Measurements from ENCODE around the gene PHC2.

The PHC2 gene

GRCh38 chr1:33349778-33350610 lies 80.9 kb downstream of the PHC2 start:
- DNase-seq (ENCODE audit: low read depth): peak; percentile 67

- peak; percentile 26 for DNase-seq (ENCODE audit: low read depth)
Observed at GRCh38 chr1:33349081-33349759, 81.7 kb downstream of the PHC2 start.

- no peak for DNase-seq (ENCODE audit: low read depth)
Observed at GRCh38 chr1:33348676-33349080, 82.2 kb downstream of the PHC2 start.

GRCh38 chr1:33348194-33348593 lies 82.7 kb downstream of the PHC2 start:
- no peak for DNase-seq (ENCODE audit: low read depth)

- no peak for DNase-seq (ENCODE audit: low read depth)
Observed at GRCh38 chr1:33347650-33347992, 83.3 kb downstream of the PHC2 start.

GRCh38 chr1:33346927-33347649 lies 83.8 kb downstream of the PHC2 start:
- no peak for DNase-seq (ENCODE audit: low read depth)

GRCh38 chr1:33346533-33346926 lies 84.4 kb downstream of the PHC2 start:
- DNase-seq (ENCODE audit: low read depth): no peak

GRCh38 chr1:33344896-33345560 lies 85.9 kb downstream of the PHC2 start:
- DNase-seq (ENCODE audit: low read depth): no peak

- no peak for DNase-seq (ENCODE audit: low read depth)
Observed at GRCh38 chr1:33343539-33343938, 87.4 kb downstream of the PHC2 start.

GRCh38 chr1:33342041-33342723 lies 88.7 kb downstream of the PHC2 start:
- DNase-seq (ENCODE audit: low read depth): no peak

- no peak for DNase-seq (ENCODE audit: low read depth)
Observed at GRCh38 chr1:33341190-33341589, 89.7 kb downstream of the PHC2 start.

- DNase-seq (ENCODE audit: low read depth): no peak
Observed at GRCh38 chr1:33339413-33339812, 91.5 kb downstream of the PHC2 start.

- DNase-seq (ENCODE audit: low read depth): no peak
Observed at GRCh38 chr1:33338440-33339211, 92.3 kb downstream of the PHC2 start.

- no peak for DNase-seq (ENCODE audit: low read depth)
Observed at GRCh38 chr1:33338048-33338439, 92.9 kb downstream of the PHC2 start.

- DNase-seq (ENCODE audit: low read depth): no peak
Observed at GRCh38 chr1:33337441-33337840, 93.5 kb downstream of the PHC2 start.

- DNase-seq (ENCODE audit: low read depth): no peak
Observed at GRCh38 chr1:33336580-33336979, 94.3 kb downstream of the PHC2 start.

GRCh38 chr1:33335020-33335419 lies 95.9 kb downstream of the PHC2 start:
- no peak for DNase-seq (ENCODE audit: low read depth)

- no peak for DNase-seq (ENCODE audit: low read depth)
Observed at GRCh38 chr1:33334081-33334552, 96.8 kb downstream of the PHC2 start.

GRCh38 chr1:33332881-33333280 lies 98.0 kb downstream of the PHC2 start:
- DNase-seq (ENCODE audit: low read depth): no peak

GRCh38 chr1:33332357-33332789 lies 98.5 kb downstream of the PHC2 start:
- DNase-seq (ENCODE audit: low read depth): no peak
